Testis (tissue), 2 donors: ENCODE data around the gene OR6S1.

Experiments used
- POLR2A ChIP-seq: fragments of 450-650 bp; IDR thresholded peaks from one replicate; pipeline ENCODE4 v1.6.1; 2017; ENCODE audit warnings: antibody characterized with exemption, mild to moderate bottlenecking, moderate library complexity
- TF ChIP-seq, protein P1 (sequence below), 3 experiments: fragments of 450-650 bp in 2 of 3; fragments of 200-600 bp in 1 of 3; sonication (generic) in 1 of 3; IDR thresholded peaks; one replicate each; pipeline ENCODE4 v1.5.1; 2016 to 2019; ENCODE audit warnings: antibody characterized with exemption in 3 of 3, mild to moderate bottlenecking in 2 of 3, moderate library complexity in 1 of 3

- TF ChIP-seq, protein P1, sequence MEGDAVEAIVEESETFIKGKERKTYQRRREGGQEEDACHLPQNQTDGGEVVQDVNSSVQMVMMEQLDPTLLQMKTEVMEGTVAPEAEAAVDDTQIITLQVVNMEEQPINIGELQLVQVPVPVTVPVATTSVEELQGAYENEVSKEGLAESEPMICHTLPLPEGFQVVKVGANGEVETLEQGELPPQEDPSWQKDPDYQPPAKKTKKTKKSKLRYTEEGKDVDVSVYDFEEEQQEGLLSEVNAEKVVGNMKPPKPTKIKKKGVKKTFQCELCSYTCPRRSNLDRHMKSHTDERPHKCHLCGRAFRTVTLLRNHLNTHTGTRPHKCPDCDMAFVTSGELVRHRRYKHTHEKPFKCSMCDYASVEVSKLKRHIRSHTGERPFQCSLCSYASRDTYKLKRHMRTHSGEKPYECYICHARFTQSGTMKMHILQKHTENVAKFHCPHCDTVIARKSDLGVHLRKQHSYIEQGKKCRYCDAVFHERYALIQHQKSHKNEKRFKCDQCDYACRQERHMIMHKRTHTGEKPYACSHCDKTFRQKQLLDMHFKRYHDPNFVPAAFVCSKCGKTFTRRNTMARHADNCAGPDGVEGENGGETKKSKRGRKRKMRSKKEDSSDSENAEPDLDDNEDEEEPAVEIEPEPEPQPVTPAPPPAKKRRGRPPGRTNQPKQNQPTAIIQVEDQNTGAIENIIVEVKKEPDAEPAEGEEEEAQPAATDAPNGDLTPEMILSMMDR (IDR thresholded peaks at IDR 0.05), result no peak
- no peak for TF ChIP-seq POLR2A
Observed at GRCh38 chr14:20676072-20676471, 34.6 kb upstream of the OR6S1 start.
